HFF-Myc (cell line): Measurements from ENCODE around the gene SORBS1.

Experiments used
- DNase-seq: peaks from one replicate; pipeline ENCODE4 v3.0.0-alpha.2; 2011; ENCODE audit warnings: low read depth; ENCODE audit errors: extremely low read depth
- H3K4me3 ChIP-seq: replicated peaks from 2 replicates; pipeline ENCODE4 v1.5.1; 2011; ENCODE audit warnings: low read depth, mild to moderate bottlenecking, control low read depth, low read length
- TF ChIP-seq, protein P1 (sequence below): IDR thresholded peaks from 2 replicates; pipeline ENCODE4 v1.5.1; 2012; ENCODE audit warnings: mild to moderate bottlenecking, low read depth, low read length, control low read depth; ENCODE audit errors: missing control alignments

SORBS1 gene

DNA sequence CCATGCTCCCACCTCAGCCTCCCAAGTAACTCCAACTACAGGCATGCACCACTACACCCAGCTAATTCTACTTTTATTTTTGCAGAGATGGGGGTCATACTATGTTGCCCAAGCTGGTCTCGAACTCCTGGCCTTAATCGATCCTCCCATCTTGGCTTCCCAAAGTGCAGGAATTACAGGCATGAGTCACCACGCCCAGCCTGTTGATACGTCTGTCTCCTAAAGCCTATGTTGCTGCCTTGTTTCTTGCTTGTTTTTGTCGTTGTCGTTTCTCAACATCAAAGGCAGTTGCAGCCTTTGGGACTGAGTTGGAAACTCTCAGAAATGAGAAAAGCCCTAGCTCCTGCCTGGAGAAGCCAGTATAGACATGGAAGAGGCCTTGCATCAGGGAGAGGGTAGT, 49.9 kb downstream of the SORBS1 start:
- DNase-seq = no peak
- no peak overlapping the region for H3K4me3 ChIP-seq
- TF ChIP-seq, protein P1, sequence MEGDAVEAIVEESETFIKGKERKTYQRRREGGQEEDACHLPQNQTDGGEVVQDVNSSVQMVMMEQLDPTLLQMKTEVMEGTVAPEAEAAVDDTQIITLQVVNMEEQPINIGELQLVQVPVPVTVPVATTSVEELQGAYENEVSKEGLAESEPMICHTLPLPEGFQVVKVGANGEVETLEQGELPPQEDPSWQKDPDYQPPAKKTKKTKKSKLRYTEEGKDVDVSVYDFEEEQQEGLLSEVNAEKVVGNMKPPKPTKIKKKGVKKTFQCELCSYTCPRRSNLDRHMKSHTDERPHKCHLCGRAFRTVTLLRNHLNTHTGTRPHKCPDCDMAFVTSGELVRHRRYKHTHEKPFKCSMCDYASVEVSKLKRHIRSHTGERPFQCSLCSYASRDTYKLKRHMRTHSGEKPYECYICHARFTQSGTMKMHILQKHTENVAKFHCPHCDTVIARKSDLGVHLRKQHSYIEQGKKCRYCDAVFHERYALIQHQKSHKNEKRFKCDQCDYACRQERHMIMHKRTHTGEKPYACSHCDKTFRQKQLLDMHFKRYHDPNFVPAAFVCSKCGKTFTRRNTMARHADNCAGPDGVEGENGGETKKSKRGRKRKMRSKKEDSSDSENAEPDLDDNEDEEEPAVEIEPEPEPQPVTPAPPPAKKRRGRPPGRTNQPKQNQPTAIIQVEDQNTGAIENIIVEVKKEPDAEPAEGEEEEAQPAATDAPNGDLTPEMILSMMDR = no peak

DNA sequence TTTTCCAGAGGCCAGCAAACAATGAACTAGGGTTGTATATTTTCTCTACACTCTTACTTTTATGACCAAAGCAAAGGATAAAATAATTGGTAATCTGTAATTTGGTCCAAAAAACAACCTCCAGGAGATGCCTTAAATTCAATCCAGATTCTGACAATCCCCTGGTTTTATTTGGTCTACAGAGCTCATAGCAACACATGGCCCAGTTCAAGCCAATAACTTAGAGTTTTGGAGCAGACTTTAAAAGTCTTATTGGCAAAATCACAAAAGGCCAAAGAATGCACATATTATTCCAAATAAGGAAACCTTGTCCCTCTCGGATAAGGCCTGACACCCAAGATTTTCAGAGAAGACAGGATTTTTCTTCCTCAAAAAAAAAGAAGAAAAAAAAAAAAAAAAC, 51.9 kb downstream of the SORBS1 start:
- no peak for DNase-seq
- TF ChIP-seq, protein P1 = no peak
- H3K4me3 ChIP-seq = no peak overlapping the region

GRCh38 chr10:95508730-95509129, 52.4 kb downstream of the SORBS1 start:
- TF ChIP-seq, protein P1 = no peak
- no peak for DNase-seq
- no peak overlapping the region for H3K4me3 ChIP-seq

DNA sequence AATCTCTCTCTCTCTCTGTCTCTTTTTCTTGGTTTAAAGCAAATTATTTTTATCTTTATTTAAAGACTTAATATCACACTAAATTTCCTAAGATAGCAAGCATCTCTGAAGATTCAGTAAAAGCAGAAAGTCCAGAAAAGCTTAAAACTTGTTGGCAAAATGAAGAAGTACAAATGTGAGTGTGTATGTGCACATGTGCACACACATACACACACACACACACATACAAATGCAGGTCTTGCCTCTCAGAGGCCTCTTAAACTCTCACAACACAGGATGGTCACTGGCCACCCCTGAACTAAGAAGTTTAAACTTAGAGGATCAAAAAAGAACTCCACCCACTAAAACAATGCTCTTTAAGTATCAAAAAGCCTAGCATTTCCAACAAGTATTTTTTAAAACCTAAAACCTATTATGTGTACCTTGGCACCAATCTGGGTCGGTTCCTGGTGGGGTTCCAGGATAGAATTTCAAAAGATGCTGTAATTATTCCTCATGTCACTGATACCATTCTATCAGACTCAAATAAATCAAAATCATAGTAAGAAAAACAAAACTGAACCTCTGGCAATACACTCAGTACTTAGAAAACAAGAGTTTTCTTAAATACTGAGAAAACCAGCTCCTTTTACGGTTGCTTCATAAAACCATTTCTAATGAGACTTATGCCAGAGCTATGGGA, 55.0 kb downstream of the SORBS1 start:
- TF ChIP-seq, protein P1 = no peak

GRCh38 chr10:95505641-95506040, 55.5 kb downstream of the SORBS1 start:
- H3K4me3 ChIP-seq = no peak overlapping the region
- TF ChIP-seq, protein P1 = no peak
- no peak for DNase-seq

More for the DNA sequence above, 55.0 kb downstream of the SORBS1 start:
- H3K4me3 ChIP-seq = no peak overlapping the region
- DNase-seq = no peak

- no peak overlapping the region for H3K4me3 ChIP-seq
- DNase-seq = no peak
- TF ChIP-seq, protein P1 = no peak
Observed at GRCh38 chr10:95505084-95505610, 56.0 kb downstream of the SORBS1 start.
